HUDEP-2 (cell line): ENCODE results near the gene PLA2G4D.

Source experiments
- DNase-seq, 76 experiments: peaks; one replicate each; lab custom pipeline; 2025; ENCODE audit not compliant: unreplicated experiment in 76 of 76; lab: John Stamatoyannopoulos, UW

Gene PLA2G4D

GRCh38 chr15:42077689-42078088, 16.7 kb downstream of the PLA2G4D start:
- no peak for DNase-seq

GRCh38 chr15:42073418-42073817, 20.9 kb downstream of the PLA2G4D start:
- no peak for DNase-seq

- no peak for DNase-seq
Observed at GRCh38 chr15:42072141-42072685, 22.1 kb downstream of the PLA2G4D start.

DNA sequence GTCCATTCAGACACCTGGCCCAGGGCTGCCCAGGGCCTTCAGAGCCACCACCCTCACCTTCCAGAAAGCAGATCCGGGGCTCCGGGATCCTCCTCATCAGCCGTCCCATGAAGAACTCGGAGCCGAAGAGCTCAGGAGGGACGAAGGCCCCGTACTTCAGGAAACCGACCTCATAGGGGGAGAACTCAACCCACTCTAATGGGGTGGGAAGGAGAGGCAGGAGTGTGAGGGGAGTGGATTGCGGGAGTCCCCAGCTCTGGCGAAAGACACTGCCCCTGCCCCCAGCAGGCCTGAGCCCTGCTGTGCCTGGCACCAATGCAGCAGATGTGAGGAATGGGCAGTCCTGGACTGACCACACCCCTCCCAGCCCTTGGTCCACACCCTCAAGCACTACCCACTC, 22.6 kb downstream of the PLA2G4D start:
- DNase-seq, result no peak

DNA sequence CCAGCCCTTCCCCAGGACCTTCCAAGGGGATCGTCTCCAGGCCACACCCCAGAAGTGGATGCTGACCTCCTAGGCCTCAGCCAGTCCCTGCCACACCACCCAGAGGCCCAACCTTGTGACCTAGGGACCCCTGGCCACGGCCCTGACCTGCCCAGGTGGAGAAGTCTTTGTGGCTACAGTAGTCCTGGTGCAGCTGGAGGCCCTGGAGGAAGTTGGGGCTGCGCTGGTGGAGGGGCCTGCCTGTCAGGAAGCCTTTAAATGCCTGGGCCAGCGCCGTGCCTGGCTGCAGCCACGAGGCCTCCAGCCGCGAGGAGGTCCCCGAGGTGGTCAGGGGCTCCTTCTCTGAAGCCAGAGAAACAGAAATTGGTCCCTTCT, 23.4 kb downstream of the PLA2G4D start:
- DNase-seq, result no peak

- no peak for DNase-seq
Observed at GRCh38 chr15:42070279-42070975, 23.9 kb downstream of the PLA2G4D start.

GRCh38 chr15:42069496-42070278, 24.7 kb downstream of the PLA2G4D start:
- DNase-seq, result no peak

- DNase-seq, result no peak
Observed at GRCh38 chr15:42069025-42069424, 25.3 kb downstream of the PLA2G4D start.

- DNase-seq, result no peak
Observed at GRCh38 chr15:42068601-42069000, 25.8 kb downstream of the PLA2G4D start.

GRCh38 chr15:42066764-42067415, 27.5 kb downstream of the PLA2G4D start:
- DNase-seq, result peak in 1 of 76 experiments; percentile 6

DNA sequence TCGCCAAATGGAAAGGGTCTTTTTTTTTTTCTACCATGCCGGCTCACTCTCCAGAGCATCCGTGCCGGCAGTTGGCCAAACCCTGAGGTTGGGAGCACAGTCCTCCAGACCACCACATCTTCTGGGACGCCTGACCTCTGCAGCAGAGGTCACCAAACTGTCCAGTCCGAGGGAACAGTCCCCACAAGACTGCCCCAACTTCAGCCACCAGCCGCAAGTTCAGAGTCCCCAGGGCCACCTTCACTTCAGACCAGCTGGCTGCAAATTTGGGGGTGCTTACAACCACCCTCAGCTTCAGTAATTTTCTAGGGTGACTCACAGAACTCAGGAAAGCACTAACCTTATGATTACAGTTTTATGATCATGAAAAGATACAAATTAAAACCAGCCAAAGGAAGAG, 28.9 kb downstream of the PLA2G4D start:
- DNase-seq, result no peak

DNA sequence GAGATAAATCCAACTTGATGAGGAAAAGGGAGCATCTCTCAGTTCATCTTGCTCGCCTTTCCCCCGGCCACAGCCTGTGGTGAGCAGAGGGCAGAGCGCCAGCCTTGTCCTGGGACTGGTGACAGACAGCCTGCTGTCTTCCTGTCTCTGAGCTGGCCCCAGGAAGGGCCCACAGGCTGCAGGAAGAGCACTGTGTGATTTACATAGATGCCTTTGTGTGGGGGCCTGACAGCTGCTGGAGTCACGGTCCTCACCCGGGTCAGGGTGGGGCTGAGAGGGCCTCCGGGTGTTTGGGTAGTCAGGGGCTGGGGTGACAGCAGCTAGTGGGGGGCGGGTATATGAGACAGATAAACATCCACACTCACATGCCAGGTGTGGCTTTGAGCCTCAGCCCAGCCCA, 29.3 kb downstream of the PLA2G4D start:
- DNase-seq, result no peak

GRCh38 chr15:42064271-42064670, 30.1 kb downstream of the PLA2G4D start:
- DNase-seq, result no peak

- DNase-seq, result no peak
Observed at GRCh38 chr15:42063122-42063848, 31.1 kb downstream of the PLA2G4D start.

DNA sequence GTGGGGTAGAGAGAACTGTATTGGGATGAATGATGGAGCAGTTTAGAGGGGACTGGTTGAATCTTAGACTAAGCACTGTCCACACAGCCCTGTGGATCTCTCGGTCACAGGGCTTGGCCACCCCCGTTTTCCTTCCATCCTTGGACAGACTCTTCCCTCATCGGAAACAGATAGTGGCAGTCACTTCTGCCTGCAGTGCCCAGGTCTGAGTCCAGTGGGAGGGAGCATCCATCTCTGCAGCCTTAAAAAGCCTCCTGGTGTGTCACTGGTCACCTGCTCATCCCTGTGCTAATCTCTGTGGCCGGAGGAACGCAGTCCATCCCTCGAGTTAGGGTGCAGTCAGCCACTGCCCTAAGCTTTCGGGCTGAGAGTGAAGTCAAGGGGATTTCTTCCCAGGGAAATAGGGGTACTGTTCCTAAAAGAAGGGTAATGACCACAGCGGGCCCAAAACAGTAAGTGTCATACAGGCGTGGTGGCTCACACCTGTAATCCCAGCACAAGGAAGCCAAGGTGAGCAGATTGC, 32.0 kb downstream of the PLA2G4D start:
- no peak for DNase-seq

GRCh38 chr15:42060797-42061196, 33.6 kb downstream of the PLA2G4D start:
- DNase-seq, result no peak

GRCh38 chr15:42060477-42060763, 33.9 kb downstream of the PLA2G4D start:
- no peak for DNase-seq

- peak in 38 of 76 experiments; percentile 6 to 56 (median 34) for DNase-seq
Observed at GRCh38 chr15:42059661-42060476, 34.5 kb downstream of the PLA2G4D start.

DNA sequence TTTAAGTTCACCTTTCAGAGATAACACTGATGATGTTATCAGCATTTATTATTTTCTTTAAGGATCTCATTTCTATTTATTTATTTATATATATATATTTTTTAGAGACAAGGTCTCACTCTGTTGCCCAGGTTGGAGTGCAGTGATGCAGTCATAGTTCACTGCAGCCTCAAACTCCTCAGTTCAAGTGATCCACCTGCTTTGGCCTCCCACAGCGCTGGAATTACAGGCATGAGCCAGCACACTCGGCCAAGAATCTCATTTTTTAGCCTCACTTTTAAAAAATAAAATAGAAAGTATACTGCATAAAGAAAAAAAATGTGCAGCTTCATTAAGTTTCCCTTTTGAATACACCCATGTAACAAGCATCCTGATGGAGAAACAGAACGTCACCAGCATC, 35.6 kb downstream of the PLA2G4D start:
- no peak for DNase-seq
